Mucosa of rectum (tissue), 2 donors: Measurements from ENCODE around the gene TEX52.
A peak's percentile ranks its signal among the peaks of the same experiment; 100 is the strongest.
"Not testable (repeated sequence)": the region's sequence is repeated elsewhere in the genome, so short reads cannot be mapped to it uniquely, and the experiment has no call there.

ENCODE experiments used
- H3K27ac ChIP-seq, 2 donors: one replicate each; pipeline ENCODE4 v1.7.0; 2013; ENCODE audit warnings: inconsistent platforms in 2 of 2, low read depth in 2 of 2, low read length in 2 of 2
- H3K27me3 ChIP-seq, 2 donors: one replicate each; pipeline ENCODE4 v1.7.0; 2013; ENCODE audit warnings: low read length in 2 of 2; ENCODE audit not compliant: control insufficient read depth in 2 of 2, insufficient read depth in 2 of 2
- H3K36me3 ChIP-seq, 2 donors: one replicate each; pipeline ENCODE4 v1.7.0; 2013; ENCODE audit warnings: low read length in 2 of 2; ENCODE audit not compliant: control insufficient read depth in 2 of 2, insufficient read depth in 2 of 2
- H3K4me1 ChIP-seq, 2 donors: one replicate each; pipeline ENCODE4 v1.7.0; 2013; ENCODE audit warnings: low read length in 2 of 2, mild to moderate bottlenecking in 1 of 2; ENCODE audit not compliant: control insufficient read depth in 2 of 2, insufficient read depth in 2 of 2
- H3K4me3 ChIP-seq, 2 donors: one replicate each; pipeline ENCODE4 v1.7.0; 2013; ENCODE audit warnings: low read length in 2 of 2
- H3K9ac ChIP-seq, 2 donors: one replicate each; pipeline ENCODE4 v1.7.0; 2013; ENCODE audit warnings: low read length in 2 of 2, low read depth in 1 of 2, mild to moderate bottlenecking in 1 of 2
- H3K9me3 ChIP-seq, 2 donors: one replicate each; pipeline ENCODE4 v1.7.0; 2013; ENCODE audit warnings: low read length in 2 of 2; ENCODE audit not compliant: control insufficient read depth in 2 of 2
- donor health status: healthy.
- donor health status: Normal muscosa, but diverticular disease.

Gene TEX52

GRCh38 chr12:2868986-2869632 is 12.3 kb upstream of the TEX52 start:
- H3K36me3 ChIP-seq: not testable (repeated sequence)

GRCh38 chr12:2864198-2864597 is 7.4 kb upstream of the TEX52 start:
- Histone ChIP-seq H3K9me3 (no peaks in the 10 kb centered on the region), H3K27ac (no peak overlapping the region), H3K9ac (no peak overlapping the region), H3K4me1 (no peaks in the 10 kb centered on the region), H3K27me3 (no peaks in the 10 kb centered on the region), H3K4me3 (no peak overlapping the region), H3K36me3 (peaks cover 0 to 2% of the 10 kb centered on the region in 2 donors)

More at GRCh38 chr12:2868986-2869632, 12.3 kb upstream of the TEX52 start:
- not testable (repeated sequence) for H3K9me3 ChIP-seq, H3K27me3 ChIP-seq, H3K27ac ChIP-seq, H3K9ac ChIP-seq, H3K4me3 ChIP-seq, H3K4me1 ChIP-seq

GRCh38 chr12:2863402-2863801 is 6.6 kb upstream of the TEX52 start:
- not testable (repeated sequence) for H3K27me3 ChIP-seq, H3K36me3 ChIP-seq, H3K9ac ChIP-seq, H3K4me1 ChIP-seq, H3K4me3 ChIP-seq, H3K27ac ChIP-seq, H3K9me3 ChIP-seq

GRCh38 chr12:2862876-2863275 is 6.0 kb upstream of the TEX52 start:
- H3K36me3 ChIP-seq: peaks cover 2 to 6% of the 10 kb centered on the region in 2 donors
- H3K4me1 ChIP-seq: no peaks in the 10 kb centered on the region
- no peaks in the 10 kb centered on the region for H3K9me3 ChIP-seq
- no peaks in the 10 kb centered on the region for H3K27me3 ChIP-seq
- no peak overlapping the region for H3K4me3 ChIP-seq
- H3K9ac ChIP-seq: no peak overlapping the region
- H3K27ac ChIP-seq: no peak overlapping the region

GRCh38 chr12:2860170-2860569 is 3.3 kb upstream of the TEX52 start:
- no peak overlapping the region for H3K9ac ChIP-seq
- H3K27ac ChIP-seq: no peak overlapping the region
- H3K4me3 ChIP-seq: no peak overlapping the region
- H3K27me3 ChIP-seq: no peaks in the 10 kb centered on the region
- H3K9me3 ChIP-seq: no peaks in the 10 kb centered on the region
- H3K4me1 ChIP-seq: peaks cover 0 to 6% of the 10 kb centered on the region in 2 donors
- H3K36me3 ChIP-seq: peaks cover 2 to 11% of the 10 kb centered on the region in 2 donors

- H3K36me3 ChIP-seq: peaks cover 2 to 11% of the 10 kb centered on the region in 2 donors
- H3K27ac ChIP-seq: no peak overlapping the region
- peaks cover 7 to 16% of the 10 kb centered on the region in 2 donors for H3K4me1 ChIP-seq
- H3K9me3 ChIP-seq: no peaks in the 10 kb centered on the region
- no peak overlapping the region for H3K4me3 ChIP-seq
- H3K27me3 ChIP-seq: no peaks in the 10 kb centered on the region
- H3K9ac ChIP-seq: no peak overlapping the region
Measured at GRCh38 chr12:2858944-2859421, 2.1 kb upstream of the TEX52 start.

GRCh38 chr12:2858334-2858733 is 1.5 kb upstream of the TEX52 start:
- no peak overlapping the region for H3K27ac ChIP-seq
- no peaks in the 10 kb centered on the region for H3K27me3 ChIP-seq
- H3K9ac ChIP-seq: no peak overlapping the region
- H3K4me3 ChIP-seq: no peak overlapping the region
- H3K36me3 ChIP-seq: peaks cover 2 to 11% of the 10 kb centered on the region in 2 donors
- H3K4me1 ChIP-seq: peaks cover 7 to 19% of the 10 kb centered on the region in 2 donors
- no peaks in the 10 kb centered on the region for H3K9me3 ChIP-seq

GRCh38 chr12:2857576-2857975 is 737 bp upstream of the TEX52 start:
- H3K4me3 ChIP-seq: no peak overlapping the region
- H3K36me3 ChIP-seq: peaks cover 2 to 11% of the 10 kb centered on the region in 2 donors
- H3K9ac ChIP-seq: no peak overlapping the region
- H3K4me1 ChIP-seq: peaks cover 7 to 19% of the 10 kb centered on the region in 2 donors
- no peak overlapping the region for H3K27ac ChIP-seq
- no peaks in the 10 kb centered on the region for H3K9me3 ChIP-seq
- no peaks in the 10 kb centered on the region for H3K27me3 ChIP-seq

- Histone ChIP-seq H3K4me3 (no peak overlapping the region), H3K36me3 (peaks cover 2 to 11% of the 10 kb centered on the region in 2 donors), H3K9me3 (no peaks in the 10 kb centered on the region), H3K27me3 (no peaks in the 10 kb centered on the region), H3K27ac (no peak overlapping the region), H3K4me1 (peaks cover 7 to 19% of the 10 kb centered on the region in 2 donors), H3K9ac (no peak overlapping the region)
Measured at GRCh38 chr12:2856051-2856450, 788 bp downstream of the TEX52 start.

- H3K9ac ChIP-seq: no peak overlapping the region
- H3K27ac ChIP-seq: no peak overlapping the region
- H3K4me1 ChIP-seq: peaks cover 7 to 19% of the 10 kb centered on the region in 2 donors
- H3K4me3 ChIP-seq: peak overlapping the region in 1 of 2 donors; percentile 9
- H3K27me3 ChIP-seq: no peaks in the 10 kb centered on the region
- no peaks in the 10 kb centered on the region for H3K9me3 ChIP-seq
- peaks cover 2 to 11% of the 10 kb centered on the region in 2 donors for H3K36me3 ChIP-seq
Measured at GRCh38 chr12:2855546-2855945, 1.3 kb downstream of the TEX52 start.
